HEK293 (cell line): ENCODE results near the gene DLL4.
A peak's percentile ranks its signal among the peaks of the same experiment; 100 is the strongest.

Experiments used
- CTCF ChIA-PET: fragments of 350-600 bp; formaldehyde crosslinking; extraction: SDS; loops from one replicate; lab custom pipeline; 2021; ENCODE audit warnings: antibody characterized with exemption; lab: Yijun Ruan, JAX
- POLR2A ChIA-PET: fragments of 300-600 bp; formaldehyde crosslinking; extraction: SDS; loops from one replicate; lab custom pipeline; 2020; ENCODE audit warnings: antibody characterized with exemption, inconsistent platforms; lab: Yijun Ruan, JAX
- H3K27ac ChIP-seq: fragments of 200-500 bp; sonication (Bioruptor generic); 2 replicates; pipeline ENCODE4 v1.5.1; 2014; ENCODE audit warnings: low read depth, low read length, control low read depth, inconsistent platforms; ENCODE audit errors: extremely low read depth
- H3K36me3 ChIP-seq, 2 experiments: fragments of 200-500 bp in 1 of 2; sonication (Bioruptor generic) in 1 of 2; 1 replicate in 1 of 2; 2 replicates in 1 of 2; pipeline ENCODE4 v1.5.1; 2014 to 2017; ENCODE audit warnings: inconsistent platforms in 2 of 2, low read length in 2 of 2; ENCODE audit not compliant: control insufficient read depth in 2 of 2, insufficient read depth in 1 of 2
- H3K4me1 ChIP-seq: fragments of 200-500 bp; sonication (Bioruptor generic); 2 replicates; pipeline ENCODE4 v1.5.1; 2014; ENCODE audit warnings: mild to moderate bottlenecking, low read length, inconsistent platforms; ENCODE audit not compliant: control insufficient read depth, insufficient read depth
- H3K4me3 ChIP-seq: 2 replicates; pipeline ENCODE4 v1.5.1; 2011; ENCODE audit warnings: low read depth, mild to moderate bottlenecking, control low read depth, low read length, moderate library complexity
- H3K9me3 ChIP-seq: fragments of 200-500 bp; sonication (Bioruptor generic); 2 replicates; pipeline ENCODE4 v1.5.1; 2014; ENCODE audit warnings: low read depth, low read length, inconsistent platforms; ENCODE audit not compliant: control insufficient read depth, insufficient read depth
- GFI1B ChIP-seq: fragments of 450-650 bp; formaldehyde crosslinking; IDR thresholded peaks from 2 replicates; pipeline ENCODE4 v1.5.1; 2016; ENCODE audit warnings: missing biosample characterization, missing genetic modification characterization
- PATZ1 ChIP-seq: fragments of 450-650 bp; formaldehyde crosslinking; IDR thresholded peaks from 2 replicates; pipeline ENCODE4 v1.5.1; 2016; ENCODE audit warnings: missing biosample characterization, missing genetic modification characterization
- SP2 ChIP-seq: fragments of 450-650 bp; formaldehyde crosslinking; IDR thresholded peaks from 2 replicates; pipeline ENCODE4 v1.5.1; 2016; ENCODE audit warnings: missing biosample characterization, missing genetic modification characterization
- TSHZ1 ChIP-seq: fragments of 450-650 bp; formaldehyde crosslinking; IDR thresholded peaks from 2 replicates; pipeline ENCODE4 v1.5.1; 2016; ENCODE audit warnings: missing biosample characterization, missing genetic modification characterization, borderline replicate concordance
- ZBTB10 ChIP-seq: fragments of 450-650 bp; formaldehyde crosslinking; IDR thresholded peaks from 2 replicates; pipeline ENCODE4 v1.5.1; 2016; ENCODE audit warnings: missing biosample characterization, missing genetic modification characterization
- ZBTB17 ChIP-seq: fragments of 450-650 bp; formaldehyde crosslinking; IDR thresholded peaks from 2 replicates; pipeline ENCODE4 v1.5.1; 2016; ENCODE audit warnings: missing biosample characterization, missing genetic modification characterization
- ZBTB26 ChIP-seq: fragments of 450-650 bp; formaldehyde crosslinking; optimal IDR thresholded peaks from 2 replicates; pipeline ENCODE3; 2016; ENCODE audit warnings: missing biosample characterization, mild to moderate bottlenecking, missing genetic modification characterization
- ZBTB8A ChIP-seq: fragments of 450-650 bp; formaldehyde crosslinking; IDR thresholded peaks from 2 replicates; pipeline ENCODE4 v1.5.1; 2016; ENCODE audit warnings: missing biosample characterization, missing genetic modification characterization
- ZNF10 ChIP-seq: fragments of 450-650 bp; formaldehyde crosslinking; IDR thresholded peaks from 2 replicates; pipeline ENCODE4 v1.5.1; 2017; ENCODE audit warnings: missing biosample characterization, missing genetic modification characterization
- ZNF132 ChIP-seq: fragments of 450-650 bp; formaldehyde crosslinking; IDR thresholded peaks from 2 replicates; pipeline ENCODE4 v1.5.1; 2017; ENCODE audit warnings: missing biosample characterization, missing genetic modification characterization, borderline replicate concordance
- ZNF324 ChIP-seq: fragments of 450-650 bp; formaldehyde crosslinking; IDR thresholded peaks from 2 replicates; pipeline ENCODE4 v1.5.1; 2016; ENCODE audit warnings: missing biosample characterization, missing genetic modification characterization
- ZNF394 ChIP-seq: fragments of 450-650 bp; formaldehyde crosslinking; IDR thresholded peaks from 2 replicates; pipeline ENCODE4 v1.5.1; 2016; ENCODE audit warnings: missing biosample characterization, missing genetic modification characterization, mild to moderate bottlenecking, moderate library complexity, borderline replicate concordance
- ZNF488 ChIP-seq: fragments of 450-650 bp; formaldehyde crosslinking; IDR thresholded peaks from 2 replicates; pipeline ENCODE4 v1.5.1; 2016; ENCODE audit warnings: missing biosample characterization, missing genetic modification characterization
- ZNF626 ChIP-seq: fragments of 450-650 bp; sonication (Bioruptor Pico); formaldehyde crosslinking; IDR thresholded peaks from 2 replicates; pipeline ENCODE4 v1.5.1; 2018; ENCODE audit warnings: missing biosample characterization, missing genetic modification characterization, inconsistent platforms
- ZNF639 ChIP-seq: fragments of 450-650 bp; formaldehyde crosslinking; IDR thresholded peaks from 2 replicates; pipeline ENCODE4 v1.5.1; 2016; ENCODE audit warnings: missing biosample characterization, missing genetic modification characterization
- ZNF747 ChIP-seq: fragments of 450-650 bp; formaldehyde crosslinking; IDR thresholded peaks from 2 replicates; pipeline ENCODE4 v1.5.1; 2016; ENCODE audit warnings: missing biosample characterization, missing genetic modification characterization
- ZNF76 ChIP-seq: fragments of 450-650 bp; formaldehyde crosslinking; IDR thresholded peaks from 2 replicates; pipeline ENCODE4; 2016; ENCODE audit warnings: low read depth, missing biosample characterization, missing genetic modification characterization, borderline replicate concordance
- ZNF792 ChIP-seq: fragments of 450-650 bp; formaldehyde crosslinking; IDR thresholded peaks from 2 replicates; pipeline ENCODE4 v1.5.1; 2016; ENCODE audit warnings: missing biosample characterization, missing genetic modification characterization
- ZSCAN30 ChIP-seq: fragments of 450-650 bp; IDR thresholded peaks from 2 replicates; pipeline ENCODE4 v1.5.1; 2018; ENCODE audit warnings: missing biosample characterization, mild to moderate bottlenecking, missing genetic modification characterization, moderate library complexity
- ZXDB ChIP-seq: fragments of 450-650 bp; formaldehyde crosslinking; IDR thresholded peaks from 2 replicates; pipeline ENCODE4 v1.5.1; 2016; ENCODE audit warnings: missing biosample characterization, missing genetic modification characterization

The DLL4 gene

GRCh38 chr15:40941068-40941527 is 12.0 kb downstream of the DLL4 start (continued):
- TF ChIP-seq TSHZ1 (tag by site-specific recombination), result no peak
- TF ChIP-seq ZNF626 (tag by site-specific recombination), result no peak
- TF ChIP-seq ZNF324 (tag by site-specific recombination), result no peak
- no peak for TF ChIP-seq GFI1B (tag by site-specific recombination)
- TF ChIP-seq ZBTB17 (tag by site-specific recombination), result 0 out of 2 replicates have a peak, but pooled peaks have one; percentile 21
- TF ChIP-seq ZNF488 (tag by site-specific recombination), result no peak
- TF ChIP-seq ZNF394 (tag by site-specific recombination), result peak; percentile 54; the same call in 1 of the 2 replicates
- TF ChIP-seq ZNF747, result no peak
- TF ChIP-seq ZNF792 (tag by site-specific recombination), result no peak
- TF ChIP-seq ZNF10 (tag by site-specific recombination), result peak; percentile 86

- H3K4me1 ChIP-seq, result peaks cover 4% of the 10 kb centered on the region; the same call in 1 of the 2 replicates
- peak overlapping the region; percentile 73; the same call in 1 of the 2 replicates for H3K27ac ChIP-seq
- peak overlapping the region; percentile 41 for H3K4me3 ChIP-seq
- no peaks in the 10 kb centered on the region for H3K36me3 ChIP-seq
- CTCF ChIA-PET, result interaction anchor here (0.5 to 3.5 kb wide), 39 partner anchors 8 to 782 kb away, joined by 3 to 29 read pairs (median 4); partner anchors contain the start of genes CHAC1 and DLL4
- no peaks in the 10 kb centered on the region for H3K9me3 ChIP-seq
- POLR2A ChIA-PET, result interaction anchor here (0.6 to 5.3 kb wide), 7 partner anchors 12 to 94 kb away, joined by 3 to 64 read pairs (median 4); partner anchors contain the start of genes CHAC1 and DLL4
- TF ChIP-seq ZBTB10, result no peak
- no peak for TF ChIP-seq ZNF132 (tag by site-specific recombination)
- TF ChIP-seq SP2 (tag by site-specific recombination), result peak; percentile 54; the same call in 1 of the 2 replicates
- TF ChIP-seq ZBTB8A (tag by site-specific recombination), result peak; percentile 70
- peak; percentile 43; the same call in 1 of the 2 replicates for TF ChIP-seq PATZ1
- peak; percentile 63 for TF ChIP-seq ZBTB26 (tag by site-specific recombination)
- TF ChIP-seq ZNF639 (tag by site-specific recombination), result no peak
- TF ChIP-seq ZNF76 (tag by site-specific recombination), result 0 out of 2 replicates have a peak, but pooled peaks have one; percentile 20
- TF ChIP-seq ZSCAN30, result no peak
- peak; percentile 33; the same call in 1 of the 2 replicates for TF ChIP-seq ZXDB
These were observed 12.6 kb downstream of the DLL4 start for GRCh38 chr15:40941528-40942336.
